GM12892 (cell line): ENCODE data around the gene ZNF770. TPM values are rescaled to one million over a fixed set of nuclear protein-coding genes. Genes with fewer than 3 reads are reported as not detected.

Experiments used
- DNase-seq: peaks from one replicate; pipeline ENCODE4 v3.0.0; 2011; ENCODE audit not compliant: insufficient read length
- FAIRE-seq: peaks from 2 replicates; lab custom pipeline; 2011; peaks lifted over from hg19 to GRCh38; lab: Jason Lieb, UNC
- POLR2A ChIP-seq: IDR thresholded peaks from 2 replicates; pipeline ENCODE4 v1.6.1; 2011; ENCODE audit warnings: low read depth, low read length, control low read depth
- POLR2AphosphoS5 ChIP-seq: IDR thresholded peaks from 2 replicates; pipeline ENCODE4 v1.6.1; 2011; ENCODE audit warnings: low read depth, low read length, control low read depth
- TAF1 ChIP-seq: IDR thresholded peaks from 2 replicates; pipeline ENCODE4 v1.6.1; 2011; ENCODE audit warnings: low read depth, mild to moderate bottlenecking, control low read depth, low read length, borderline replicate concordance
- polyA plus RNA-seq: library from polyadenylated mRNA; unstranded; fragments of >200 nt; gene quantifications from one replicate; pipeline ENCODE4 v1.2.1, GENCODE V29; 2012; ENCODE audit warnings: missing spikeins, inconsistent platforms; ENCODE audit not compliant: missing spikeins

Gene ZNF770
- polyA plus RNA-seq, result 29.0 TPM

GRCh38 chr15:34988027-34988902, at the start of gene ZNF770:
Gene ZNF770 (minus strand): TSS chr15:34988287. CDS start chr15:34983434, 4,853 bp downstream.
- peak; percentile 65 for DNase-seq
- TF ChIP-seq POLR2A (peak; percentile 92), POLR2AphosphoS5 (peak; percentile 94), TAF1 (peak; percentile 96)
- FAIRE-seq, result peak; percentile 92

GRCh38 chr15:35028235-35028984, 40.3 kb upstream of the ZNF770 start:
- no peak for DNase-seq
- TF ChIP-seq POLR2A, result no peak
- TF ChIP-seq TAF1, result no peak
- TF ChIP-seq POLR2AphosphoS5, result no peak
- no peak for FAIRE-seq

GRCh38 chr15:35023804-35024203, 35.7 kb upstream of the ZNF770 start:
- DNase-seq, result no peak
- no peak for FAIRE-seq
- TF ChIP-seq TAF1 (no peak), POLR2A (no peak), POLR2AphosphoS5 (no peak)

GRCh38 chr15:35020974-35021373, 32.9 kb upstream of the ZNF770 start:
- no peak for DNase-seq
- FAIRE-seq, result no peak
- TF ChIP-seq TAF1 (no peak), POLR2AphosphoS5 (no peak), POLR2A (no peak)

- FAIRE-seq (no peak), DNase-seq (no peak)
- TF ChIP-seq TAF1 (no peak), POLR2AphosphoS5 (no peak), POLR2A (no peak)
Measured at GRCh38 chr15:35019404-35020327, 31.6 kb upstream of the ZNF770 start.

- FAIRE-seq, result no peak
- TF ChIP-seq POLR2A, result no peak
- TF ChIP-seq TAF1, result no peak
- TF ChIP-seq POLR2AphosphoS5, result no peak
- no peak for DNase-seq
Measured at GRCh38 chr15:35014241-35014640, 26.2 kb upstream of the ZNF770 start.

- FAIRE-seq (no peak), DNase-seq (no peak)
- TF ChIP-seq POLR2AphosphoS5 (no peak), TAF1 (no peak), POLR2A (no peak)
Measured at GRCh38 chr15:35013370-35013769, 25.3 kb upstream of the ZNF770 start.

GRCh38 chr15:35007397-35007796, 19.3 kb upstream of the ZNF770 start:
- DNase-seq (no peak), FAIRE-seq (no peak)
- TF ChIP-seq POLR2A, result no peak
- no peak for TF ChIP-seq POLR2AphosphoS5
- TF ChIP-seq TAF1, result no peak

GRCh38 chr15:35005933-35006332, 17.8 kb upstream of the ZNF770 start:
- no peak for FAIRE-seq
- no peak for TF ChIP-seq TAF1
- no peak for TF ChIP-seq POLR2A
- TF ChIP-seq POLR2AphosphoS5, result no peak
- no peak for DNase-seq

GRCh38 chr15:35003928-35004327, 15.8 kb upstream of the ZNF770 start:
- DNase-seq (no peak), FAIRE-seq (no peak)
- TF ChIP-seq TAF1, result no peak
- no peak for TF ChIP-seq POLR2AphosphoS5
- no peak for TF ChIP-seq POLR2A
